Keratinocyte (primary cell): ENCODE data around the gene ANTXR2. TPM values are rescaled to one million over a fixed set of nuclear protein-coding genes. Genes with fewer than 3 reads are reported as not detected.

ENCODE experiments used
- DNase-seq: peaks from one replicate; pipeline ENCODE4 v3.0.0-alpha.2; 2011; ENCODE audit warnings: low read depth, missing footprints, low spot score
- FAIRE-seq: peaks from 2 replicates; lab custom pipeline; 2011; peaks lifted over from hg19 to GRCh38; lab: Jason Lieb, UNC
- H2AFZ ChIP-seq: 2 replicates; pipeline ENCODE4 v1.6.0; 2012; ENCODE audit warnings: low read length, control low read depth, inconsistent platforms; ENCODE audit not compliant: control insufficient read depth
- H3K27ac ChIP-seq: 2 replicates; pipeline ENCODE4 v1.5.1; 2011; ENCODE audit warnings: low read length; ENCODE audit not compliant: control insufficient read depth, insufficient read depth
- H3K27me3 ChIP-seq: 3 replicates; pipeline ENCODE4 v1.6.0; 2011; ENCODE audit warnings: low read length; ENCODE audit not compliant: control insufficient read depth, insufficient read depth; ENCODE audit errors: extremely low read depth
- H3K36me3 ChIP-seq, 2 experiments: 2 replicates in 1 of 2; 3 replicates in 1 of 2; pipeline ENCODE4 v1.5.1; 2011; ENCODE audit warnings: low read length in 2 of 2, mild to moderate bottlenecking in 1 of 2; ENCODE audit not compliant: control insufficient read depth in 2 of 2, insufficient read depth in 2 of 2; ENCODE audit errors: extremely low read depth in 1 of 2
- H3K4me1 ChIP-seq: 3 replicates; pipeline ENCODE4 v1.5.1; 2011; ENCODE audit warnings: low read length; ENCODE audit not compliant: control insufficient read depth, insufficient read depth; ENCODE audit errors: extremely low read depth
- H3K4me2 ChIP-seq: 3 replicates; pipeline ENCODE4 v1.6.0; 2011; ENCODE audit warnings: low read depth, low read length; ENCODE audit not compliant: control insufficient read depth, insufficient read depth; ENCODE audit errors: extremely low read depth
- H3K4me3 ChIP-seq, 3 experiments: fragments of 200-600 bp in 1 of 3; sonication (generic) in 1 of 3; 2 replicates in 2 of 3; 3 replicates in 1 of 3; pipeline ENCODE4 v1.5.1; 2011 to 2016; ENCODE audit warnings: low read length in 3 of 3, mild to moderate bottlenecking in 3 of 3, control low read depth in 2 of 3, inconsistent platforms in 1 of 3, low read depth in 1 of 3, mixed read lengths in 1 of 3, mixed run types in 1 of 3, moderate library complexity in 1 of 3; ENCODE audit not compliant: control insufficient read depth in 2 of 3, insufficient read depth in 2 of 3; ENCODE audit errors: extremely low read depth in 1 of 3
- H3K79me2 ChIP-seq: 2 replicates; pipeline ENCODE4 v1.6.0; 2012; ENCODE audit warnings: low read length; ENCODE audit not compliant: control insufficient read depth, insufficient read depth
- H3K9ac ChIP-seq: 3 replicates; pipeline ENCODE4 v1.6.0; 2011; ENCODE audit warnings: low read length; ENCODE audit not compliant: control insufficient read depth, insufficient read depth; ENCODE audit errors: extremely low read depth
- H3K9me1 ChIP-seq: 3 replicates; pipeline ENCODE4 v1.6.0; 2011; ENCODE audit warnings: low read length; ENCODE audit not compliant: control insufficient read depth, insufficient read depth; ENCODE audit errors: extremely low read depth
- H3K9me3 ChIP-seq: 2 replicates; pipeline ENCODE4 v1.5.1; 2012; ENCODE audit warnings: low read depth, low read length; ENCODE audit not compliant: control insufficient read depth
- H4K20me1 ChIP-seq: 3 replicates; pipeline ENCODE4 v1.6.0; 2011; ENCODE audit warnings: low read length; ENCODE audit not compliant: control insufficient read depth, insufficient read depth; ENCODE audit errors: extremely low read depth
- CTCF ChIP-seq, 3 experiments: IDR thresholded peaks in 1 of 3; conservative IDR thresholded peaks in 1 of 3; optimal IDR thresholded peaks in 1 of 3; 2 replicates in 2 of 3; 3 replicates in 1 of 3; pipeline versions ENCODE3 to v1.5.1; 2011; ENCODE audit warnings: low read length in 3 of 3, mild to moderate bottlenecking in 3 of 3, moderate library complexity in 2 of 3, control low read depth in 1 of 3, inconsistent platforms in 1 of 3; ENCODE audit not compliant: insufficient read depth in 2 of 3; ENCODE audit errors: extremely low read depth in 1 of 3
- EZH2 ChIP-seq: IDR thresholded peaks from one replicate; pipeline ENCODE4 v1.6.1; 2012; ENCODE audit warnings: inconsistent platforms, mild to moderate bottlenecking, low read length, moderate library complexity
- dilution Hi-C: fragments of 300-500 bp; cut with MboI; formaldehyde crosslinking; loops from one replicate; pipeline ENCODE4 v1.7.0; 2020; ENCODE audit warnings: low sequenced_read_pairs; ENCODE audit not compliant: extremely low pct_ligation_motif_present
- polyA plus RNA-seq, 5 experiments: library from polyadenylated mRNA; depleted of rRNA in 3 of 5; stranded (reverse) in 3 of 5; stranded (forward) in 1 of 5; unstranded in 1 of 5; fragments of >200 nt; gene quantifications; 1 replicate in 1 of 5; 2 replicates in 3 of 5; 3 replicates in 1 of 5; pipeline versions ENCODE4 v1.2.1 to v1.2.3, GENCODE V29; 2011 to 2012; ENCODE audit warnings: missing spikeins in 2 of 5, low read depth in 1 of 5, low replicate concordance in 1 of 5

ANTXR2 gene
- polyA plus RNA-seq, 1 donor (not counting 4 experiments of a cell fraction or from before 2014, with no cell fraction given), result 89.1 TPM

GRCh38 chr4:80014531-80014930 is 58.5 kb downstream of the ANTXR2 start:
- H3K9me1 ChIP-seq, result peaks cover 3% of the 10 kb centered on the region
- H3K9ac ChIP-seq, result no peak overlapping the region
- FAIRE-seq (no peak), DNase-seq (no peak)
- peaks cover 48% of the 10 kb centered on the region for H3K79me2 ChIP-seq
- no peaks in the 10 kb centered on the region for H3K27me3 ChIP-seq
- no peak for TF ChIP-seq EZH2
- no peak for TF ChIP-seq CTCF (optimal IDR thresholded peaks at IDR 0.05 in 1 of 3, IDR thresholded peaks at IDR 0.05 in 1 of 3, conservative IDR thresholded peaks at IDR 0.05 in 1 of 3; ENCODE audit: extremely low read depth in 1 of 3, insufficient read depth in 2 of 3, low read length in 3 of 3)
- peaks cover 31% of the 10 kb centered on the region for H3K4me1 ChIP-seq
- no peak overlapping the region for H3K4me2 ChIP-seq
- H3K4me3 ChIP-seq, result no peak overlapping the region
- no peaks in the 10 kb centered on the region for H3K9me3 ChIP-seq
- H2AFZ ChIP-seq, result no peak overlapping the region
- H3K36me3 ChIP-seq, result peaks cover 24 to 42% of the 10 kb centered on the region in 2 experiments
- dilution Hi-C loops, result no loop called here
- H4K20me1 ChIP-seq, result no peaks in the 10 kb centered on the region
- H3K27ac ChIP-seq, result no peak overlapping the region

GRCh38 chr4:80012291-80012690 is 60.7 kb downstream of the ANTXR2 start:
- FAIRE-seq (no peak), DNase-seq (no peak)
- TF ChIP-seq EZH2 (no peak), CTCF (optimal IDR thresholded peaks at IDR 0.05 in 1 of 3, IDR thresholded peaks at IDR 0.05 in 1 of 3, conservative IDR thresholded peaks at IDR 0.05 in 1 of 3; ENCODE audit: extremely low read depth in 1 of 3, insufficient read depth in 2 of 3, low read length in 3 of 3) (no peak)
- H4K20me1 ChIP-seq, result no peaks in the 10 kb centered on the region
- H3K4me1 ChIP-seq, result peaks cover 32% of the 10 kb centered on the region
- no peak overlapping the region for H3K27ac ChIP-seq
- H3K79me2 ChIP-seq, result peaks cover 54% of the 10 kb centered on the region
- H2AFZ ChIP-seq, result no peak overlapping the region
- H3K9me1 ChIP-seq, result peaks cover 3% of the 10 kb centered on the region
- H3K9me3 ChIP-seq, result no peaks in the 10 kb centered on the region
- dilution Hi-C loops, result no loop called here
- H3K4me2 ChIP-seq, result no peak overlapping the region
- no peaks in the 10 kb centered on the region for H3K27me3 ChIP-seq
- peaks cover 30 to 57% of the 10 kb centered on the region in 2 experiments for H3K36me3 ChIP-seq
- H3K9ac ChIP-seq, result no peak overlapping the region
- no peak overlapping the region for H3K4me3 ChIP-seq
